Keratinocyte (primary cell): ENCODE data around the gene TENT4A.

Experiments
- CTCF ChIP-seq, 3 experiments: IDR thresholded peaks in 1 of 3; conservative IDR thresholded peaks in 1 of 3; optimal IDR thresholded peaks in 1 of 3; 2 replicates in 2 of 3; 3 replicates in 1 of 3; pipeline versions ENCODE3 to v1.5.1; 2011; ENCODE audit warnings: low read length in 3 of 3, mild to moderate bottlenecking in 3 of 3, moderate library complexity in 2 of 3, control low read depth in 1 of 3, inconsistent platforms in 1 of 3; ENCODE audit not compliant: insufficient read depth in 2 of 3; ENCODE audit errors: extremely low read depth in 1 of 3
- EZH2 ChIP-seq: IDR thresholded peaks from one replicate; pipeline ENCODE4 v1.6.1; 2012; ENCODE audit warnings: inconsistent platforms, mild to moderate bottlenecking, low read length, moderate library complexity

- TF ChIP-seq EZH2: no peak
- no peak for TF ChIP-seq CTCF (optimal IDR thresholded peaks at IDR 0.05 in 1 of 3, IDR thresholded peaks at IDR 0.05 in 1 of 3, conservative IDR thresholded peaks at IDR 0.05 in 1 of 3; ENCODE audit: extremely low read depth in 1 of 3, insufficient read depth in 2 of 3, low read length in 3 of 3)
Observed at GRCh38 chr5:6687505-6687904, 25.7 kb upstream of the TENT4A start.
